ENCODE measurements around the gene MAFG.

DNA sequence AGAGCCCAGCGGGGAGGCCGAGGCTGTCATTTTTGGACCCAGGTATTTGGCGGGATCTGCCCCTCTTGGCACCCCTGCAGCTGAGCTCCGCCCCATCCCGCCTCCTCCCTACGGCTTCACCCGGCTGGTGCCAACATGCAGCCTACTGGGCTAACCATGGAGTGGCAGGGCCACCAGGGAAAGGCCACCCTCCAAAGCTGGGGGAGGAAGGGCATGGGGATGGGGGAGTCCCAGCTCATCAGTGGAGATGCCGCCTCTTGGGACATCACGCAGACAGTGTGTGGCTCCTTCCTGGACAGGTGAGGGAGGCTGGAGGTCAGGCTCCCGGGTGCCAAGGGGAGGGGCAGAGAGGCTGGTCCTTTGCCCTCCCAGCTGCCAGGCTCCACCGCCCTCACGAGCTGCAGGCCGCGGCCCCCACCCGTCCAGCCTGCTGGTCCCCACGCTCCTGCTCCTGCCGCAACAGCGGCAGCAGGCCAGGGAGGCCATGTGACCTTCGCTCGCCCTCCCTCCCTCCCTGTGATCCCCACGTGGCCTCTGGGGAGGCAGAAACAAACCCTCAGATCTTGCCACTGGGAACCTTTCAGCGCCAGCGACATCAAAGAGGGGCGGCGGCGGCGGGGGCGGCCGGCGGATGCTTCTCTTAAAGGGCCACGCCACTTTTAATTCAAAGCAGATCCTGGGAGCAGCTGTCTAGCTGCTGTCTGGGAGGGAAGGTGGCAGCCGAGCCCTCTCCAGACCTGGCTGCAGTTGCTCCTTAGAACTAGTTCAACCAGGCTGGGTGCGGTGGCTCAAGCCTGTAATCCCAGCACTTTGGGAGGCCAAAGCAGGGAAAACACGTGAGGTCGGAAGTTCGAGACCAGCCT lies 40.2 kb upstream of the MAFG start:
- TF ChIP-seq, protein P1, sequence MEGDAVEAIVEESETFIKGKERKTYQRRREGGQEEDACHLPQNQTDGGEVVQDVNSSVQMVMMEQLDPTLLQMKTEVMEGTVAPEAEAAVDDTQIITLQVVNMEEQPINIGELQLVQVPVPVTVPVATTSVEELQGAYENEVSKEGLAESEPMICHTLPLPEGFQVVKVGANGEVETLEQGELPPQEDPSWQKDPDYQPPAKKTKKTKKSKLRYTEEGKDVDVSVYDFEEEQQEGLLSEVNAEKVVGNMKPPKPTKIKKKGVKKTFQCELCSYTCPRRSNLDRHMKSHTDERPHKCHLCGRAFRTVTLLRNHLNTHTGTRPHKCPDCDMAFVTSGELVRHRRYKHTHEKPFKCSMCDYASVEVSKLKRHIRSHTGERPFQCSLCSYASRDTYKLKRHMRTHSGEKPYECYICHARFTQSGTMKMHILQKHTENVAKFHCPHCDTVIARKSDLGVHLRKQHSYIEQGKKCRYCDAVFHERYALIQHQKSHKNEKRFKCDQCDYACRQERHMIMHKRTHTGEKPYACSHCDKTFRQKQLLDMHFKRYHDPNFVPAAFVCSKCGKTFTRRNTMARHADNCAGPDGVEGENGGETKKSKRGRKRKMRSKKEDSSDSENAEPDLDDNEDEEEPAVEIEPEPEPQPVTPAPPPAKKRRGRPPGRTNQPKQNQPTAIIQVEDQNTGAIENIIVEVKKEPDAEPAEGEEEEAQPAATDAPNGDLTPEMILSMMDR (IDR thresholded peaks at IDR 0.05; ENCODE audit: insufficient read depth, low read length, poor library complexity, severe bottlenecking) = no peak
- no peak for TF ChIP-seq EZH2phosphoT487 (conservative IDR thresholded peaks at IDR 0.05; ENCODE audit: low read length)

Measured in SU-DHL-6 (cell line).